Endothelial cell of umbilical vein (primary cell): Measurements from ENCODE around the gene LAIR1. TPM values are rescaled to one million over a fixed set of nuclear protein-coding genes. Genes with fewer than 3 reads are reported as not detected.

Source experiments
- Bru-seq: library from RNA; stranded (reverse); fragments of 400-500 nt; gene quantifications from one replicate; lab custom pipeline; 2021; lab: Mats Ljungman, UMichigan
- BruChase-seq, 2 experiments: library from RNA; stranded (reverse); fragments of 400-500 nt; gene quantifications; one replicate each; lab custom pipeline; 2021; lab: Mats Ljungman, UMichigan
- BruUV-seq: library from RNA; stranded (reverse); fragments of 400-500 nt; replicated peaks from 2 replicates; lab custom pipeline; 2021; lab: Mats Ljungman, UMichigan
- CTCF ChIA-PET: fragments of 300-600, 350-600 bp; sonication (Branson Sonifier 250); formaldehyde crosslinking; loops from one replicate; lab custom pipeline; 2021; ENCODE audit warnings: antibody characterized with exemption, inconsistent platforms; lab: Charles Lee
- POLR2A ChIA-PET: fragments of 300-600, 350-600 bp; sonication (Branson Sonifier 250); formaldehyde crosslinking; loops from one replicate; lab custom pipeline; 2021; ENCODE audit warnings: antibody characterized with exemption, inconsistent platforms; lab: Charles Lee
- DNase-seq: peaks from one replicate; pipeline ENCODE4 v3.0.0-alpha.2; 2011; ENCODE audit warnings: low read depth, low spot score
- FAIRE-seq: peaks from 2 replicates; lab custom pipeline; 2011; peaks lifted over from hg19 to GRCh38; lab: Jason Lieb, UNC
- H2AFZ ChIP-seq: 2 replicates; pipeline ENCODE4 v1.6.0; 2012; ENCODE audit warnings: low read depth, low read length, control low read depth, inconsistent platforms
- H3K27ac ChIP-seq: 2 replicates; pipeline ENCODE4 v1.5.1; 2011; ENCODE audit warnings: low read depth, mild to moderate bottlenecking, control low read depth, low read length, moderate library complexity; ENCODE audit not compliant: insufficient read depth
- H3K27me3 ChIP-seq, 2 experiments: 2 replicates each; pipeline versions ENCODE4 v1.6.0 to v1.6.1; 2011; ENCODE audit warnings: low read length in 2 of 2, mixed read lengths in 1 of 2; ENCODE audit not compliant: control insufficient read depth in 2 of 2, insufficient read depth in 2 of 2
- H3K36me3 ChIP-seq, 2 experiments: 2 replicates in 1 of 2; 3 replicates in 1 of 2; pipeline ENCODE4 v1.5.1; 2011; ENCODE audit warnings: low read length in 2 of 2, mild to moderate bottlenecking in 1 of 2, moderate library complexity in 1 of 2; ENCODE audit not compliant: control insufficient read depth in 2 of 2, insufficient read depth in 2 of 2; ENCODE audit errors: extremely low read depth in 1 of 2
- H3K4me1 ChIP-seq: 3 replicates; pipeline ENCODE4 v1.5.1; 2011; ENCODE audit warnings: mild to moderate bottlenecking, low read length; ENCODE audit not compliant: control insufficient read depth, insufficient read depth; ENCODE audit errors: extremely low read depth
- H3K4me2 ChIP-seq: 2 replicates; pipeline ENCODE4 v1.6.1; 2011; ENCODE audit warnings: low read length, control low read depth, mixed read lengths; ENCODE audit not compliant: insufficient read depth
- H3K4me3 ChIP-seq, 3 experiments: fragments of 200-600 bp in 1 of 3; sonication (generic), shearing (Covaris generic) in 1 of 3; replicated peaks in 1 of 3; 2 replicates each; pipeline ENCODE4 v1.5.1; 2011 to 2016; ENCODE audit warnings: control low read depth in 3 of 3, low read length in 3 of 3, mild to moderate bottlenecking in 2 of 3, inconsistent platforms in 1 of 3, low read depth in 1 of 3, moderate library complexity in 1 of 3; ENCODE audit not compliant: insufficient read depth in 1 of 3
- H3K79me2 ChIP-seq: 2 replicates; pipeline ENCODE4 v1.6.0; 2012; ENCODE audit warnings: low read length, inconsistent platforms; ENCODE audit not compliant: control insufficient read depth, insufficient read depth
- H3K9ac ChIP-seq: replicated peaks from 2 replicates; pipeline ENCODE3; 2011; ENCODE audit warnings: low read length, control low read depth; ENCODE audit not compliant: insufficient read depth; ENCODE audit errors: extremely low read depth
- H3K9me1 ChIP-seq: replicated peaks from 3 replicates; pipeline ENCODE4 v1.6.0; 2011; ENCODE audit warnings: mild to moderate bottlenecking, low read length; ENCODE audit not compliant: control insufficient read depth, insufficient read depth; ENCODE audit errors: extremely low read depth
- H3K9me3 ChIP-seq: replicated peaks from 2 replicates; pipeline ENCODE4 v1.5.1; 2012; ENCODE audit warnings: low read length, inconsistent platforms; ENCODE audit not compliant: control insufficient read depth, insufficient read depth
- H4K20me1 ChIP-seq: replicated peaks from 2 replicates; pipeline ENCODE3; 2011; ENCODE audit warnings: mild to moderate bottlenecking, low read length; ENCODE audit not compliant: control insufficient read depth, insufficient read depth; ENCODE audit errors: extremely low read depth
- CTCF ChIP-seq, 2 donors: IDR thresholded peaks; 1 replicate in 1 of 2; 2 replicates in 1 of 2; pipeline ENCODE4 v1.5.1; 2011; ENCODE audit warnings: low read length in 2 of 2, mild to moderate bottlenecking in 2 of 2, moderate library complexity in 2 of 2, control low read depth in 1 of 2, inconsistent platforms in 1 of 2, low read depth in 1 of 2; ENCODE audit not compliant: insufficient read depth in 1 of 2; ENCODE audit errors: extremely low read depth in 1 of 2
- FOS ChIP-seq: IDR thresholded peaks from 2 replicates; pipeline ENCODE4 v1.6.1; 2011; ENCODE audit warnings: mild to moderate bottlenecking, low read length, moderate library complexity, borderline replicate concordance; ENCODE audit not compliant: insufficient read depth
- JUN ChIP-seq: IDR thresholded peaks from 2 replicates; pipeline ENCODE4 v1.6.1; 2011; ENCODE audit warnings: borderline replicate concordance, low read depth; ENCODE audit not compliant: insufficient read length, insufficient read depth
- POLR2A ChIP-seq: IDR thresholded peaks from 2 replicates; pipeline ENCODE4 v1.6.1; 2012; ENCODE audit warnings: low read depth, mild to moderate bottlenecking, control low read depth, low read length
- POLR2AphosphoS5 ChIP-seq: IDR thresholded peaks from 2 replicates; pipeline ENCODE4 v1.6.1; 2012; ENCODE audit warnings: low read depth, mild to moderate bottlenecking, control low read depth, low read length, moderate library complexity; ENCODE audit not compliant: insufficient read depth
- dilution Hi-C: fragments of 300-500 bp; cut with MboI; formaldehyde crosslinking; loops from one replicate; pipeline ENCODE4 v1.15.0; 2019; ENCODE audit warnings: low sequenced_read_pairs; ENCODE audit not compliant: extremely low pct_ligation_motif_present
- intact Hi-C: fragments of 100-400 bp; cut with micrococcal nuclease; formaldehyde crosslinking; loops from one replicate; pipeline ENCODE4 v1.10.0; 2022
- long read RNA-seq: library from polyadenylated mRNA; stranded (forward); transcript quantifications from one replicate; pipeline ENCODE4 v2.0.0, GENCODE V29; 2021
- polyA minus RNA-seq, 3 experiments: library from RNA; depleted of rRNA, polyadenylated mRNA; stranded (reverse); fragments of >200 nt; gene quantifications; 1 replicate in 1 of 3; 2 replicates in 2 of 3; pipeline ENCODE4 v1.2.3, GENCODE V29; 2011
- polyA plus RNA-seq, 4 experiments: library from polyadenylated mRNA; depleted of rRNA in 3 of 4; stranded (reverse) in 3 of 4; unstranded in 1 of 4; fragments of >200 nt; gene quantifications; 2 replicates each; pipeline versions ENCODE4 v1.2.1 to v1.2.3, GENCODE V29; 2011 to 2012; ENCODE audit warnings: missing spikeins in 1 of 4
- total RNA-seq: library from RNA; stranded (reverse); gene quantifications from 2 replicates; pipeline ENCODE4 v1.2.3, GENCODE V29; 2021

The LAIR1 gene
- total RNA-seq: not detected in 2 replicates
- not detected in 2 replicates for polyA plus RNA-seq
- polyA plus RNA-seq (2011; cell fraction: cytosol; rRNA removed): not detected in 2 replicates
- polyA plus RNA-seq (2011; cell fraction: nucleus; rRNA removed): not detected in 2 replicates
- polyA plus RNA-seq (2012): not detected in 2 replicates
- not detected in 2 replicates for polyA minus RNA-seq
- not detected for polyA minus RNA-seq (2011; cell fraction: cytosol; rRNA and poly(A)+ RNA removed)
- polyA minus RNA-seq (2011; cell fraction: nucleus; rRNA and poly(A)+ RNA removed): not detected in 2 replicates
- not detected for Bru-seq, nascent RNA
- not detected for BruChase-seq, experiment 1, labeled RNA remaining after a 6-hour chase
- BruChase-seq, experiment 2, labeled RNA remaining after a 2-hour chase: not detected
- long read RNA-seq: 0 reads

DNA sequence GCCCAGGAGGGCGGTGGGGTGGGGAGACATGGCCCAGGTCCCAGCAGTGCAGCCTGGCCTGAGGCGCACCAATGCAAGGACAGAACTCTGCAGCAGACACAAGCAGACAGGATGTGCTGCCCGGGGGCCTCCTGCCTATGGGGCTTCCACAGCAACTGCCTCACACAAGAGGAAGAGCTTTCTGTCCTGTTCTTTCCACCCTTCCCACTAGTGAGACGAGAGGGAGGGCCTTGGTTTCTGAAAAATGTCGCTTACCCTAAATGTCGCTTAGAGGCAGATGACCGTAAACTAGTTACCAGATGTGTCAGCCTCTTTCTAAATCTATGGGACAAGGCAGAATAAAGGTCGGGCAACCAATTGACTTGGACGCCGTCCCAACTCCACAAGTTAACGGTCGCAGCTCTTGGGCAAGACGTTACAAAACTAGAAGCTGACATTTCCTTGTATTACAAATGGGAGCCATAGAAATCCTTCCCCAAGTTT lies at the start of gene LAIR1:
Gene LAIR1, minus strand, starts transcription at position 157 of the 483 bp plus-strand sequence. Its CDS starts 127 bp downstream, at position 30.
- Histone ChIP-seq H3K4me3 (no peak within 1 kb of the TSS), H3K4me1 (no peaks in the 10 kb centered on the region), H3K9me1 (no peaks in the 10 kb centered on the region), H3K9ac (no peak within 1 kb of the TSS), H4K20me1 (no peaks in the 10 kb centered on the region), H3K27me3 (no peaks in the 10 kb centered on the region), H3K36me3 (no peaks in the 10 kb centered on the region), H3K79me2 (no peaks in the 10 kb centered on the region), H3K9me3 (no peaks in the 10 kb centered on the region), H3K4me2 (no peak within 1 kb of the TSS), H2AFZ (no peak within 1 kb of the TSS), H3K27ac (no peak within 1 kb of the TSS)
- dilution Hi-C loops (no loop called here), intact Hi-C loops (no loop called here)
- no peak for TF ChIP-seq JUN
- TF ChIP-seq POLR2AphosphoS5: no peak
- no peak for TF ChIP-seq POLR2A
- TF ChIP-seq FOS: no peak
- TF ChIP-seq CTCF (IDR thresholded peaks at IDR 0.05; ENCODE audit: extremely low read depth in 1 of 2, insufficient read depth in 1 of 2, low read depth in 1 of 2, low read length in 2 of 2): no peak
- ChIA-PET POLR2A (no interaction called here), CTCF (no interaction called here)
- no peak for FAIRE-seq
- DNase-seq: no peak
- BruUV-seq: no TSS peak
